ENCODE results near the gene COA3. TPM values are rescaled to one million over a fixed set of nuclear protein-coding genes. Genes with fewer than 3 reads are reported as not detected.

COA3 gene
- total RNA-seq, 4 donors from 2014 or later = 46.4 to 94.4 (median 80.3) TPM

- DNase-seq = no peak
- Histone ChIP-seq H3K27me3 (no peaks in the 10 kb centered on the region), H3K36me3 (no peaks in the 10 kb centered on the region), H3K4me3 (replicated peaks in 1 of 3) (no peak overlapping the region), H3K9me3 (no peaks in the 10 kb centered on the region), H3K27ac (peak overlapping the region in 1 of 3 donors; percentile 33), H3K4me1 (peaks cover 0 to 17% of the 10 kb centered on the region in 2 donors)
- 87% methylated on average over 7 of the region's 7 CpGs for WGBS, 2 donors
- TF ChIP-seq POLR2A (IDR thresholded peaks at IDR 0.05) = no peak
- TF ChIP-seq CTCF (IDR thresholded peaks at IDR 0.05) = no peak
- intact Hi-C loops (cut with DNase I) = no loop called here
These were observed 46.9 kb downstream of the COA3 start for GRCh38 chr17:42751628-42752027.

GRCh38 chr17:42750739-42751344 lies 47.7 kb downstream of the COA3 start:
- TF ChIP-seq CTCF (IDR thresholded peaks at IDR 0.05) (no peak), POLR2A (IDR thresholded peaks at IDR 0.05) (no peak)
- intact Hi-C loops (cut with DNase I) = no loop called here
- Histone ChIP-seq H3K4me3 (replicated peaks in 1 of 3) (no peak overlapping the region), H3K27ac (peak overlapping the region; percentile 35 to 44 (median 36)), H3K4me1 (peaks cover 0 to 17% of the 10 kb centered on the region in 2 donors), H3K36me3 (no peaks in the 10 kb centered on the region), H3K9me3 (no peaks in the 10 kb centered on the region), H3K27me3 (no peaks in the 10 kb centered on the region)
- 34% methylated on average over 3 of the region's 3 CpGs for WGBS, 2 donors
- DNase-seq = no peak

GRCh38 chr17:42748908-42749798 lies 49.4 kb downstream of the COA3 start:
- 64 to 70% methylated on average over 11 of the region's 11 CpGs for WGBS, 2 donors

GRCh38 chr17:42748202-42748907 lies 50.1 kb downstream of the COA3 start:
- WGBS, 2 donors = 39 to 41% methylated on average over 7 of the region's 7 CpGs
- Histone ChIP-seq H3K4me1 (peaks cover 8 to 30% of the 10 kb centered on the region in 2 donors), H3K27ac (peak overlapping the region; percentile 39 to 54 (median 40))

More at GRCh38 chr17:42748908-42749798, 49.4 kb downstream of the COA3 start:
- H3K36me3 ChIP-seq = no peaks in the 10 kb centered on the region
- no peak overlapping the region for H3K4me3 ChIP-seq (replicated peaks in 1 of 3)
- intact Hi-C loops (cut with DNase I) = no loop called here
- TF ChIP-seq CTCF (IDR thresholded peaks at IDR 0.05) (no peak), POLR2A (IDR thresholded peaks at IDR 0.05) (no peak)
- no peaks in the 10 kb centered on the region for H3K27me3 ChIP-seq
- peaks cover 1 to 22% of the 10 kb centered on the region in 2 donors for H3K4me1 ChIP-seq
- no peak for DNase-seq
- peak overlapping the region; percentile 39 to 51 (median 44) for H3K27ac ChIP-seq
- no peaks in the 10 kb centered on the region for H3K9me3 ChIP-seq

More at GRCh38 chr17:42748202-42748907, 50.1 kb downstream of the COA3 start:
- no peak overlapping the region for H3K4me3 ChIP-seq (replicated peaks in 1 of 3)
- TF ChIP-seq CTCF (IDR thresholded peaks at IDR 0.05) (no peak), POLR2A (IDR thresholded peaks at IDR 0.05) (no peak)
- no peaks in the 10 kb centered on the region for H3K27me3 ChIP-seq
- no peak for DNase-seq
- H3K9me3 ChIP-seq = no peaks in the 10 kb centered on the region
- no peaks in the 10 kb centered on the region for H3K36me3 ChIP-seq
- intact Hi-C loops (cut with DNase I) = no loop called here

Small RNA genes within 50 kb of the gene (microRNA-seq; reads per million reads assigned to microRNA genes)
- not detected for gene MIR6781

Small RNA genes within 50 kb of the gene (small RNA-seq; reads per million reads assigned to genes)
- gene HMGN2P15 = not detected
- gene MIR6781 = not detected

Other genes with a start within 250 kb of the COA3 start
- gene HSD17B1, start 245.8 kb downstream of the COA3 start, total RNA-seq = 1 to 10 TPM in 2 of 4 donors, under 1 TPM in 2; 0.21 to 4.1 (median 1.3) TPM
- 10 to 100 TPM; 32.7 to 60.9 (median 48.7) TPM for gene COASY, start 236.6 kb downstream of the COA3 start, total RNA-seq
- 10 to 100 TPM; 47.0 to 62.8 (median 52.9) TPM for gene MLX, start 231.6 kb downstream of the COA3 start, total RNA-seq
- 1 to 10 TPM; 1.4 to 5.8 (median 4.5) TPM for gene PSMC3IP, start 221.0 kb downstream of the COA3 start, total RNA-seq
- 10 to 100 TPM; 61.9 to 74.4 (median 72.1) TPM for gene RETREG3, start 189.3 kb downstream of the COA3 start, total RNA-seq
- 10 to 100 TPM; 17.1 to 45.6 (median 31.7) TPM for gene TUBG1, start 189.0 kb downstream of the COA3 start, total RNA-seq
- gene TUBG2, start 139.4 kb downstream of the COA3 start, total RNA-seq = 10 to 100 TPM; 20.4 to 38.7 (median 24.4) TPM
- 10 to 100 TPM; 22.0 to 30.4 (median 26.4) TPM for gene PLEKHH3, start 121.7 kb downstream of the COA3 start, total RNA-seq
- 1 to 10 TPM; 2.0 to 3.6 (median 2.6) TPM for gene CCR10, start 116.9 kb downstream of the COA3 start, total RNA-seq
- 1 to 10 TPM; 2.3 to 4.2 (median 2.5) TPM for gene CNTNAP1, start 116.2 kb downstream of the COA3 start, total RNA-seq
- 10 to 100 TPM; 39.3 to 69.2 (median 56.4) TPM for gene EZH1, start 53.7 kb downstream of the COA3 start, total RNA-seq
- gene RAMP2, start 37.5 kb downstream of the COA3 start, total RNA-seq = 10 to 100 TPM; 18.6 to 55.3 (median 25.7) TPM
- 10 to 100 TPM; 38.5 to 71.2 (median 56.3) TPM for gene VPS25, start 25.3 kb downstream of the COA3 start, total RNA-seq
- under 1 TPM in 2 of 4 donors, not detected in 2; 0.13 to 0.45 TPM for gene WNK4, start 18.1 kb downstream of the COA3 start, total RNA-seq
- under 1 TPM in 1 of 4 donors, not detected in 3; 0.27 TPM for gene CNTD1, start 157 bp upstream of the COA3 start, total RNA-seq
- gene BECN1, start 25.6 kb upstream of the COA3 start, total RNA-seq = 100 to 1,000 TPM; 107 to 213 (median 120) TPM
- 100 to 1,000 TPM in 1 of 4 donors, 10 to 100 TPM in 3; 78.3 to 119 (median 85.4) TPM for gene PSME3, start 34.7 kb upstream of the COA3 start, total RNA-seq
- 1 to 10 TPM in 3 of 4 donors, under 1 TPM in 1; 0.93 to 1.7 (median 1.3) TPM for gene AOC2, start 45.9 kb upstream of the COA3 start, total RNA-seq
- gene AOC3, start 52.5 kb upstream of the COA3 start, total RNA-seq = 10 to 100 TPM in 1 of 4 donors, 1 to 10 TPM in 3; 4.2 to 11.6 (median 5.8) TPM
- gene G6PC1, start 102.1 kb upstream of the COA3 start, total RNA-seq = not detected
- gene AARSD1, start 165.8 kb upstream of the COA3 start, total RNA-seq = 10 to 100 TPM; 25.6 to 37.9 (median 32.5) TPM
- gene PTGES3L, start 181.4 kb upstream of the COA3 start, total RNA-seq = under 1 TPM in 3 of 4 donors, not detected in 1; 0.11 to 0.75 (median 0.54) TPM
- gene RUNDC1, start 181.9 kb upstream of the COA3 start, total RNA-seq = 10 to 100 TPM; 25.8 to 31.9 (median 28.4) TPM
- 1,000 to 10,000 TPM in 2 of 4 donors, 100 to 1,000 TPM in 2; 425 to 1,406 (median 814) TPM for gene RPL27, start 199.7 kb upstream of the COA3 start, total RNA-seq
- 10 to 100 TPM; 23.9 to 43.9 (median 35.8) TPM for gene IFI35, start 208.1 kb upstream of the COA3 start, total RNA-seq
- 100 to 1,000 TPM; 118 to 153 (median 131) TPM for gene VAT1, start 223.7 kb upstream of the COA3 start, total RNA-seq
- gene RND2, start 226.5 kb upstream of the COA3 start, total RNA-seq = 10 to 100 TPM in 2 of 4 donors, 1 to 10 TPM in 2; 5.2 to 14.8 (median 10.3) TPM